Muscle layer of colon (tissue), 2 donors: Measurements from ENCODE around the gene BCL2L15.
"Not testable (repeated sequence)": the region's sequence is repeated elsewhere in the genome, so short reads cannot be mapped to it uniquely, and the experiment has no call there.

Experiments used
- H3K27ac ChIP-seq: one replicate; pipeline ENCODE4 v1.7.0; 2013; ENCODE audit warnings: low read depth, mild to moderate bottlenecking, low read length, moderate library complexity
- H3K27me3 ChIP-seq, 2 donors: one replicate each; pipeline ENCODE4 v1.7.0; 2013; ENCODE audit warnings: low read length in 2 of 2, mild to moderate bottlenecking in 2 of 2; ENCODE audit not compliant: insufficient read depth in 2 of 2, control insufficient read depth in 1 of 2
- H3K36me3 ChIP-seq: one replicate; pipeline ENCODE4 v1.7.0; 2013; ENCODE audit warnings: mild to moderate bottlenecking, low read length; ENCODE audit not compliant: insufficient read depth
- H3K4me1 ChIP-seq: one replicate; pipeline ENCODE4 v1.7.0; 2013; ENCODE audit warnings: mild to moderate bottlenecking, low read length; ENCODE audit not compliant: insufficient read depth
- H3K4me3 ChIP-seq, 2 donors: one replicate each; pipeline ENCODE4 v1.7.0; 2013; ENCODE audit warnings: low read length in 2 of 2, low read depth in 1 of 2, mild to moderate bottlenecking in 1 of 2, moderate library complexity in 1 of 2
- H3K9ac ChIP-seq: one replicate; pipeline ENCODE4 v1.7.0; 2013; ENCODE audit warnings: low read length
- H3K9me3 ChIP-seq: one replicate; pipeline ENCODE4 v1.7.0; 2013; ENCODE audit warnings: mild to moderate bottlenecking, low read length
- donor health status: abdominal sarcoma.
- donor health status: Adenocarcinoma of cecum.

Gene BCL2L15

GRCh38 chr1:113861641-113862040 is 25.7 kb downstream of the BCL2L15 start:
- Histone ChIP-seq H3K9ac (no peak overlapping the region), H3K36me3 (no peaks in the 10 kb centered on the region), H3K4me3 (no peak overlapping the region), H3K9me3 (no peaks in the 10 kb centered on the region), H3K27ac (no peak overlapping the region), H3K27me3 (no peaks in the 10 kb centered on the region), H3K4me1 (no peaks in the 10 kb centered on the region)

- Histone ChIP-seq H3K27ac (no peak overlapping the region), H3K27me3 (no peaks in the 10 kb centered on the region), H3K9me3 (no peaks in the 10 kb centered on the region), H3K4me3 (no peak overlapping the region), H3K36me3 (no peaks in the 10 kb centered on the region), H3K9ac (no peak overlapping the region), H3K4me1 (no peaks in the 10 kb centered on the region)
Observed at GRCh38 chr1:113860891-113861290, 26.5 kb downstream of the BCL2L15 start.

DNA sequence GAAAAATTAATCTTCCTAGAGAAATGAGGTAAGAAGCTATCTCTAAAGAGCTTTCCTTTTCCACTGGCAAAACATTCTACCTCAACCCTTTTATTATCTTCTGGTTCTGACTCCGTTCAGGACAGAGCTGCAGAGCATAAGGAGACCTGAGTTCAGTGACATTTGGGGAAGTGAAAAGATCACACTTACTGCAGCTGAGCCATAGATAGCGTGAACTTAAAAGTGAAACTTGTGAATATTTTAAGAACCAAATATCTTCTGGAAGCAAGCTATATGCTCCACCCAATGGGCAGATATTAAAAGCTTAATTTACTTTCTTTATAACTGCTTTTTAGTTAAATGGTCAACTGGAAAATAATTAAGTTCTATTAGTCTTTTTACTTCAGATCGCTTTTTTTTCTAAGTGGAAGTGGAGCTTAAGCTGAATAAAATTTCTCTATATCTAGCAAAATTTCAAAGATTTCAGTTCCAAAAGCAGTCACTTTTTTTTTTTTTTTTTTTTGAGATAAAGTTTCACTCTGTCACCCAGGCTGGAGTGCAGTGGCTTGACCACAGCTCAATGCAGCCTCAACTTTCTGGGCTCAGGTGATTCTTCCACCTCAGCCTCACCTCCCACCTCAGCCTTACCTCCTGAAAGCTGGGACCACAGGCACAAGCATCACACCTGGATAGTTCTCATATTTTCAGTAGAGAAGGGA is 27.8 kb downstream of the BCL2L15 start:
- Histone ChIP-seq H3K27me3 (no peaks in the 10 kb centered on the region), H3K4me3 (no peak overlapping the region), H3K27ac (no peak overlapping the region)

DNA sequence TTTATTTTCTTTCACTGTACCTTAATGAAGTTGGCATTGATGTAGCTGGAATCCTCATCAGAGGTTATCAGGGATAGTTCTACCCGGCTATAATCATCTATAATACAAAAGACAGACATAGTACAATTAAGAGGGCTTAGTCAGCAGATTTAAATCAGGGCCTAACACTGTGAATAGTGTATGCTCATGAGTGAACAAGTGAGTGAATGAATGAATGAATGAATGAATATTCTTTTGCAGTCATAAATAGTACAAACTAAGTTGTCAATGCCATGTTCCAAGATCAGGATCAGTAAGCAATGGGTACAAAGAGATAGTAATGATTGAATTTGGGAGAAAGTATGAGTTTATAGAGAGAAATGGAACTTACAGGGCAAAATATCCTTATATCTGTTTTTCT is 28.4 kb downstream of the BCL2L15 start:
- H3K27ac ChIP-seq = no peak overlapping the region
- no peak overlapping the region for H3K9ac ChIP-seq
- no peaks in the 10 kb centered on the region for H3K4me1 ChIP-seq
- no peak overlapping the region for H3K4me3 ChIP-seq
- no peaks in the 10 kb centered on the region for H3K36me3 ChIP-seq
- H3K9me3 ChIP-seq = no peaks in the 10 kb centered on the region
- no peaks in the 10 kb centered on the region for H3K27me3 ChIP-seq

More for the DNA sequence above, 27.8 kb downstream of the BCL2L15 start:
- Histone ChIP-seq H3K4me1 (no peaks in the 10 kb centered on the region), H3K9ac (no peak overlapping the region), H3K9me3 (no peaks in the 10 kb centered on the region), H3K36me3 (no peaks in the 10 kb centered on the region)

DNA sequence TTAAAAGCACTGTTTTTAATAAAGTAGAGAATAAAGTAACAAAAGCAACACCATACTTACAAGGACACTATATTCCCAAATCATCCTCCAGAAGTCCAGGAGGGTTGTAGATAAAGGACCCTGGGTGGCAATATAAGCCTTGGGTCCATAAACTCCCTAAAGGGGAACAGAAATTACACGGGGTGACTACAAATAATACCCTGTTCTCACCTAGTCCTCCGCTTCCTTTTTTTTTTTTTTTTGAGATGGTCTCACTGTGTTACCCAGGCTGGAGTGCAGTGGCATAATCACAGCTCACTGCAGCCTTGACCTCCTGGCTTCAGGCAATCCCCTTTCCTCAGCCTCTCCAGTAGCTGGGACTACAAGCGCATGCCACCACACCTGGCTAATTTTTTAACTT is 29.0 kb downstream of the BCL2L15 start:
- no peak overlapping the region for H3K4me3 ChIP-seq
- no peaks in the 10 kb centered on the region for H3K36me3 ChIP-seq
- no peak overlapping the region for H3K9ac ChIP-seq
- H3K27ac ChIP-seq = no peak overlapping the region
- H3K27me3 ChIP-seq = no peaks in the 10 kb centered on the region
- H3K9me3 ChIP-seq = no peaks in the 10 kb centered on the region
- H3K4me1 ChIP-seq = no peaks in the 10 kb centered on the region

- Histone ChIP-seq H3K4me3 (no peak overlapping the region), H3K9ac (no peak overlapping the region), H3K4me1 (no peaks in the 10 kb centered on the region), H3K36me3 (no peaks in the 10 kb centered on the region), H3K27me3 (no peaks in the 10 kb centered on the region), H3K9me3 (no peaks in the 10 kb centered on the region), H3K27ac (no peak overlapping the region)
Observed at GRCh38 chr1:113857776-113858175, 29.6 kb downstream of the BCL2L15 start.

GRCh38 chr1:113856401-113856790 is 31.0 kb downstream of the BCL2L15 start:
- Histone ChIP-seq H3K36me3 (no peaks in the 10 kb centered on the region), H3K27ac (no peak overlapping the region), H3K9ac (no peak overlapping the region), H3K27me3 (no peaks in the 10 kb centered on the region), H3K4me3 (no peak overlapping the region), H3K9me3 (no peaks in the 10 kb centered on the region), H3K4me1 (no peaks in the 10 kb centered on the region)

GRCh38 chr1:113855630-113856400 is 31.6 kb downstream of the BCL2L15 start:
- H3K9me3 ChIP-seq = no peaks in the 10 kb centered on the region
- no peak overlapping the region for H3K4me3 ChIP-seq
- H3K4me1 ChIP-seq = no peaks in the 10 kb centered on the region
- H3K9ac ChIP-seq = no peak overlapping the region
- H3K27ac ChIP-seq = no peak overlapping the region
- H3K36me3 ChIP-seq = no peaks in the 10 kb centered on the region
- H3K27me3 ChIP-seq = no peaks in the 10 kb centered on the region

- no peak overlapping the region for H3K9ac ChIP-seq
- no peaks in the 10 kb centered on the region for H3K36me3 ChIP-seq
- no peaks in the 10 kb centered on the region for H3K27me3 ChIP-seq
- no peak overlapping the region for H3K4me3 ChIP-seq
- no peaks in the 10 kb centered on the region for H3K4me1 ChIP-seq
- H3K9me3 ChIP-seq = no peaks in the 10 kb centered on the region
- no peak overlapping the region for H3K27ac ChIP-seq
Observed at GRCh38 chr1:113854234-113854633, 33.1 kb downstream of the BCL2L15 start.

GRCh38 chr1:113852694-113853093 is 34.7 kb downstream of the BCL2L15 start:
- not testable (repeated sequence) for H3K4me3 ChIP-seq, H3K36me3 ChIP-seq, H3K9ac ChIP-seq, H3K27ac ChIP-seq, H3K4me1 ChIP-seq, H3K27me3 ChIP-seq, H3K9me3 ChIP-seq

- Histone ChIP-seq H3K4me1 (no peaks in the 10 kb centered on the region), H3K9me3 (no peaks in the 10 kb centered on the region), H3K27ac (no peak overlapping the region), H3K36me3 (no peaks in the 10 kb centered on the region), H3K4me3 (no peak overlapping the region), H3K9ac (no peak overlapping the region), H3K27me3 (no peaks in the 10 kb centered on the region)
Observed at GRCh38 chr1:113850127-113850796, 37.1 kb downstream of the BCL2L15 start.
